Measurements from ENCODE around the gene ZNF776. TPM values are rescaled to one million over a fixed set of nuclear protein-coding genes. Genes with fewer than 3 reads are reported as not detected.
"Not testable (repeated sequence)": the region's sequence is repeated elsewhere in the genome, so short reads cannot be mapped to it uniquely, and the experiment has no call there.

The ZNF776 gene
- polyA plus RNA-seq, 4 donors = 3.1 to 22.1 (median 4.8) TPM

DNA sequence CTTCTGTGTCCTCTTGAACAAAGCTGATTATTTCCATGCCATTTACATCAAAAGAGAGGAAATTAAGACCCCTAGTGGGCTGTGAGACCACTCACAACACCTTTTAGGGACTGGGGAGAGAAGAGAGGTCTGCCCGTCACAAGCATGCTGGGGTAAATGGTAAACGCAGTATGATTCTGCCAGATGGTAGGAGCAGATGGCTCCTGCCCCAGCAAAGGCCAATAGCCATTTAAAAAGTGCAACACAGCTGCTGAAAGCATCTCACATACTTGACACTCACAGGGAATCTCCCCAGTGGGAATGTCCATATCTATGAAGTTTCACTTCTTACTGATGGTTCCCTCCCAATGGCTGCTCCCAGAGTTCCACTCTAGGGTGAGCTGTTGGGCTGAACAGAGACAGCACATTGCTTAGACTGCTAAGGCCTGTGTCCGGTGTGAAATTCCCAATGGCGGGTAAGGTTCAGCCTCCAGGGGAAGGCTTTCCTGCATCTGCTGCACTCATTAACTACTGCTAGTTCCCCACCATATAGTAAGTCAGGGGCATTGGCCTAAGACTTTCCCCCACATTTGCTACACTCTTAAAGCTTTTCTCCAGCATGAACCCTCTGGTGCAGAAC lies 26.6 kb upstream of the ZNF776 start:
- WGBS, 3 donors = 86 to 97% (median 94%) methylated on average over 4 of the region's 4 CpGs
- H3K4me3 ChIP-seq (ENCODE audit: low read depth in 1 of 3, low read length in 3 of 3) = no peak overlapping the region
- peaks cover 12 to 37% (median 23%) of the 10 kb centered on the region in 3 donors for H3K36me3 ChIP-seq (ENCODE audit: control insufficient read depth in 3 of 3, insufficient read depth in 2 of 3, low read depth in 1 of 3, low read length in 3 of 3)
- no peak overlapping the region for H3K27ac ChIP-seq (ENCODE audit: low read depth in 1 of 3, low read length in 2 of 3)
- peaks cover 8 to 72% of the 10 kb centered on the region in 2 donors for H3K9me3 ChIP-seq (ENCODE audit: control insufficient read depth in 2 of 2, insufficient read depth in 1 of 2, low read depth in 1 of 2, low read length in 1 of 2)
- DNase-seq (no peak), FAIRE-seq (no peak)
- H3K4me1 ChIP-seq (ENCODE audit: control insufficient read depth in 3 of 3, insufficient read depth in 2 of 3, low read depth in 1 of 3, low read length in 2 of 3) = no peaks in the 10 kb centered on the region
- H3K27me3 ChIP-seq (ENCODE audit: control insufficient read depth in 3 of 3, insufficient read depth in 3 of 3, low read length in 3 of 3) = no peaks in the 10 kb centered on the region

DNA sequence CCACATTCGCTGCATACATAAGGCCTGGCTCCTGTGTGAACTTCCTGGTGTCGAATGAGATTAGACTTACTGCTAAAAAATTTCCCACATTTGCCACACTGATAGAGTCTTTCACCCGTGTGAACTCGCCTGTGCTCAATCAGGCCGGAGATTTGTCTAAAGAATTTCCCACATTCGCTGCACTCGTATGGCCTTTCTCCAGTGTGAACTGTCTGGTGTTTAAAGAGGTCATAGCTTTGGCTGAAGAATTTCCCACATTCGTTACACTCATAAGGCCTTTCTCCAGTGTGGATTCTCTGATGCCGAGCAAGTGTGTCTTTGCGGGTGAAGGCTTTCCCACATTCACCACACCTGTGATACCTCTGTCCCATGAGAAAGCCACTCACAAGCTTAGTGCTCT lies 25.7 kb upstream of the ZNF776 start:
- WGBS, 3 donors = 96 to 98% (median 97%) methylated on average over 10 of the region's 10 CpGs
- H3K27me3 ChIP-seq (ENCODE audit: control insufficient read depth in 3 of 3, insufficient read depth in 3 of 3, low read length in 3 of 3) = no peaks in the 10 kb centered on the region
- no peak overlapping the region for H3K4me3 ChIP-seq (ENCODE audit: low read depth in 1 of 3, low read length in 3 of 3)
- no peak for DNase-seq
- no peak overlapping the region for H3K27ac ChIP-seq (ENCODE audit: low read depth in 1 of 3, low read length in 2 of 3)
- H3K9me3 ChIP-seq (ENCODE audit: control insufficient read depth in 2 of 2, insufficient read depth in 1 of 2, low read depth in 1 of 2, low read length in 1 of 2) = peaks cover 8 to 80% of the 10 kb centered on the region in 2 donors
- H3K4me1 ChIP-seq (ENCODE audit: control insufficient read depth in 3 of 3, insufficient read depth in 2 of 3, low read depth in 1 of 3, low read length in 2 of 3) = no peaks in the 10 kb centered on the region
- peaks cover 12 to 40% (median 23%) of the 10 kb centered on the region in 3 donors for H3K36me3 ChIP-seq (ENCODE audit: control insufficient read depth in 3 of 3, insufficient read depth in 2 of 3, low read depth in 1 of 3, low read length in 3 of 3)
- FAIRE-seq = no peak

DNA sequence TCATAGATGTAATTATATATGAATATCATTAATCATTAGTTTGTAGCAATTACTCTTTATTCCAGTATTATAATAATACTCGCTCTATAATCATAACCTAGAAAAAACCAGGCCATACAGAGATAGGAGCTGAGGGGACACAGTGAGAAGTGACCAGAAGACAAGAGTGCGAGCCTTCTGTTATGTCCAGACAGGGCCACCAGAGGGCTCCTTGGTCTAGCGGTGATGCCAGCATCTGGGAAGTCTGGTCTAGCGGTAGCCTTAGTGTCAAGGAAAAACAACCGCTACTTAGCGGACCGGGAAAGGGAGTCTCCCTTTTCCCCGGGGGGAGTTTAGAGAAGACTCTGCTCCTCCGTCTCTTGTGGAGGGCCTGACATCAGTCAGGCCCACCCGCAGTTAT lies 8.3 kb upstream of the ZNF776 start:
- not testable (repeated sequence) for H3K9me3 ChIP-seq (ENCODE audit: control insufficient read depth in 2 of 2, insufficient read depth in 1 of 2, low read depth in 1 of 2, low read length in 1 of 2); FAIRE-seq
- WGBS, 3 donors = 12 to 34% (median 26%) methylated on average over 10 of the region's 10 CpGs

DNA sequence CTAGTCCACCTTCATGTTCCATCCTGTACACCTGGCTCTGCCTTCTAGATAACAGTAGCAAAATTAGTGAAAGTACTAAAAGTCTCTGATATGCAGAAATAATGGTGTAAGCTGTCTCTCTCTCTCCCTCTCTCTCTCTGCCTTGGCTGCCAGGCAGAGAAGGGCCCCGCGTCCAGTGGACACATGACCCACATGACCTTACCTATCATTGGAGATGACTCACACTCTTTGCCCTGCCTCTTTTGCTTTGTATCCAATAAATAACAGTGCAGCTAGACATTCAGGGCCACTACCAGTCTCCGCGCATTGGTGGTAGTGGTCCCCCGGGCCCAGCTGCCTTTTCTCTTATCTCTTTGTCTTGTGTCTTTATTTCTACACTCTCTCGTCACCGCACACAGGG lies 7.8 kb upstream of the ZNF776 start:
- DNase-seq; H3K9me3 ChIP-seq (ENCODE audit: control insufficient read depth in 2 of 2, insufficient read depth in 1 of 2, low read depth in 1 of 2, low read length in 1 of 2); H3K27me3 ChIP-seq (ENCODE audit: control insufficient read depth in 3 of 3, insufficient read depth in 3 of 3, low read length in 3 of 3); H3K4me1 ChIP-seq (ENCODE audit: control insufficient read depth in 3 of 3, insufficient read depth in 2 of 3, low read depth in 1 of 3, low read length in 2 of 3); H3K27ac ChIP-seq (ENCODE audit: low read depth in 1 of 3, low read length in 2 of 3); H3K4me3 ChIP-seq (ENCODE audit: low read depth in 1 of 3, low read length in 3 of 3); H3K36me3 ChIP-seq (ENCODE audit: control insufficient read depth in 3 of 3, insufficient read depth in 2 of 3, low read depth in 1 of 3, low read length in 3 of 3); FAIRE-seq: not testable (repeated sequence)
- 91 to 96% (median 93%) methylated on average over 7 of the region's 7 CpGs for WGBS, 3 donors

More for the DNA sequence above, 8.3 kb upstream of the ZNF776 start:
- not testable (repeated sequence) for H3K4me3 ChIP-seq (ENCODE audit: low read depth in 1 of 3, low read length in 3 of 3); H3K27me3 ChIP-seq (ENCODE audit: control insufficient read depth in 3 of 3, insufficient read depth in 3 of 3, low read length in 3 of 3); H3K4me1 ChIP-seq (ENCODE audit: control insufficient read depth in 3 of 3, insufficient read depth in 2 of 3, low read depth in 1 of 3, low read length in 2 of 3); H3K36me3 ChIP-seq (ENCODE audit: control insufficient read depth in 3 of 3, insufficient read depth in 2 of 3, low read depth in 1 of 3, low read length in 3 of 3); H3K27ac ChIP-seq (ENCODE audit: low read depth in 1 of 3, low read length in 2 of 3)
- peak; percentile 20 to 52 for DNase-seq

DNA sequence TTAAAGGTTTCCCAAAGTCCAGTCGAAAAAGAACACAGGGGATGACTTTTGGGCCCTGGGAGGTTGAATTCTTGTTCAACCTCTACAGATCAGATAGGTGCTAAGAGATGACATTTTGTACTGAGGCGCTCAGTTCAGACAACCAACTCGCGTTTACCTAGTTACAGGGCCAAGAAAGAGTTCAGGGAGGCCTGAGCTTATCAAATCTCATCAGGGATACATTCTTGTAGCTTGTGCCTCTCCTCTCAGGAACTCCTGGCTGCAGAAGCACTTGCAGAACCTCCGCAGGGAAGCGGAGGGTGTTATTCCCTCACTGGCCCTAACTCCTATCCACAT lies 825 bp downstream of the ZNF776 start:
- H3K4me3 ChIP-seq (ENCODE audit: low read depth in 1 of 3, low read length in 3 of 3) = peak overlapping the region; percentile 89 to 92 (median 91)
- no peaks in the 10 kb centered on the region for H3K27me3 ChIP-seq (ENCODE audit: control insufficient read depth in 3 of 3, insufficient read depth in 3 of 3, low read length in 3 of 3)
- DNase-seq = no peak
- FAIRE-seq = no peak
- H3K9me3 ChIP-seq (ENCODE audit: control insufficient read depth in 2 of 2, insufficient read depth in 1 of 2, low read depth in 1 of 2, low read length in 1 of 2) = peaks cover 3 to 44% of the 10 kb centered on the region in 2 donors
- H3K27ac ChIP-seq (ENCODE audit: low read depth in 1 of 3, low read length in 2 of 3) = peak overlapping the region; percentile 73 to 95 (median 85)
- peaks cover 0 to 10% (median 0%) of the 10 kb centered on the region in 3 donors for H3K4me1 ChIP-seq (ENCODE audit: control insufficient read depth in 3 of 3, insufficient read depth in 2 of 3, low read depth in 1 of 3, low read length in 2 of 3)
- 41 to 51% (median 47%) methylated on average over 6 of the region's 6 CpGs for WGBS, 3 donors
- peaks cover 8 to 38% (median 30%) of the 10 kb centered on the region in 3 donors for H3K36me3 ChIP-seq (ENCODE audit: control insufficient read depth in 3 of 3, insufficient read depth in 2 of 3, low read depth in 1 of 3, low read length in 3 of 3)

DNA sequence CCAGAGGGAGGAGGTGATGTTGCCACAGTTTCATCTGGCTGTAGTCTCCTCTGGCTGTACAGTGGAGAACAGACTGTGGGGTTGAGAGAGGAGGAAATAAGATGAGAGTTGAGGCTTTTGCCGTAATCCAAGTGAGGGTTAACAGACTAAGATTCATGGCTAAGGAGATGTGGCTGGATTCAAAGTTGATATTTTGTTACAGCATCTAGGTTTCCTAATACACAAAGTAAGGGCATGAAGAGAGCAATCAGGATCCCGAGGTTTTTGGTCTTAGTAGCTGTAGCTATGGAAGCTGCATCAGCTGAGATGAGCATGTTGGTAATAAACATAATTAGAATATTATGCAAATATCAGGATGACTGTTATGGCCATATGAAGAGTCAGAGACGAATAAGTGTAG lies 1.4 kb downstream of the ZNF776 start:
- DNase-seq (no peak), FAIRE-seq (no peak)
- peak overlapping the region in 2 of 3 donors; percentile 89 to 92 for H3K4me3 ChIP-seq (ENCODE audit: low read depth in 1 of 3, low read length in 3 of 3)
- no peak overlapping the region for H3K27ac ChIP-seq (ENCODE audit: low read depth in 1 of 3, low read length in 2 of 3)
- H3K36me3 ChIP-seq (ENCODE audit: control insufficient read depth in 3 of 3, insufficient read depth in 2 of 3, low read depth in 1 of 3, low read length in 3 of 3) = peaks cover 14 to 44% (median 31%) of the 10 kb centered on the region in 3 donors
- no peaks in the 10 kb centered on the region for H3K27me3 ChIP-seq (ENCODE audit: control insufficient read depth in 3 of 3, insufficient read depth in 3 of 3, low read length in 3 of 3)
- peaks cover 0 to 10% (median 0%) of the 10 kb centered on the region in 3 donors for H3K4me1 ChIP-seq (ENCODE audit: control insufficient read depth in 3 of 3, insufficient read depth in 2 of 3, low read depth in 1 of 3, low read length in 2 of 3)
- WGBS, 3 donors = 94 to 99% (median 98%) methylated on average over 3 of the region's 3 CpGs
- H3K9me3 ChIP-seq (ENCODE audit: control insufficient read depth in 2 of 2, insufficient read depth in 1 of 2, low read depth in 1 of 2, low read length in 1 of 2) = peaks cover 3 to 49% of the 10 kb centered on the region in 2 donors

DNA sequence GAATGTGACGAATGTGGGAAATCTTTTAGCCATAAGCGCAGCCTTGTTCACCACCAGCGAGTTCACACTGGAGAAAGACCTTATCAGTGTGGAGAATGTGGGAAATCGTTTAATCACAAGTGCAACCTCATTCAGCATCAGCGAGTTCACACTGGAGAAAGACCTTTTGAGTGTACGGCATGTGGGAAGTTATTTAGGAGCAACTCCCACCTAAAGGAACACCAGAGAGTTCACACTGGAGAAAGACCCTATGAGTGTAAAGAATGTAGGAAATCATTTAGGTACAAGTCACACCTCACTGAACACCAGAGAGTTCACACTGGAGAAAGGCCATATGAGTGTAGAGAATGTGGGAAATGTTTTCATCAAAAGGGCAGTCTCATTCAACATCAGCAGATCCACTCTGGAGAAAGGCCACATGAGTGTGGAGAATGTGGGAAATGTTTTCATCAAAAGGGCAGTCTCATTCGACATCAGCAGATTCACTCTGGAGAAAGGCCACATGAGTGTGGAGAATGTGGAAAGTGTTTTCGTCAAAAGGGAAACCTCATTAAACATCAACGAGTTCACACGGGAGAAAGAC lies 7.6 kb downstream of the ZNF776 start:
- WGBS, 3 donors = 97 to 99% (median 98%) methylated on average over 10 of the region's 10 CpGs
- FAIRE-seq (no peak), DNase-seq (no peak)
- Histone ChIP-seq H3K4me3 (ENCODE audit: low read depth in 1 of 3, low read length in 3 of 3) (no peak overlapping the region), H3K27me3 (ENCODE audit: control insufficient read depth in 3 of 3, insufficient read depth in 3 of 3, low read length in 3 of 3) (no peaks in the 10 kb centered on the region), H3K36me3 (ENCODE audit: control insufficient read depth in 3 of 3, insufficient read depth in 2 of 3, low read depth in 1 of 3, low read length in 3 of 3) (peaks cover 28 to 69% (median 40%) of the 10 kb centered on the region in 3 donors), H3K27ac (ENCODE audit: low read depth in 1 of 3, low read length in 2 of 3) (no peak overlapping the region), H3K4me1 (ENCODE audit: control insufficient read depth in 3 of 3, insufficient read depth in 2 of 3, low read depth in 1 of 3, low read length in 2 of 3) (no peaks in the 10 kb centered on the region), H3K9me3 (ENCODE audit: control insufficient read depth in 2 of 2, insufficient read depth in 1 of 2, low read depth in 1 of 2, low read length in 1 of 2) (peaks cover 3 to 65% of the 10 kb centered on the region in 2 donors)

DNA sequence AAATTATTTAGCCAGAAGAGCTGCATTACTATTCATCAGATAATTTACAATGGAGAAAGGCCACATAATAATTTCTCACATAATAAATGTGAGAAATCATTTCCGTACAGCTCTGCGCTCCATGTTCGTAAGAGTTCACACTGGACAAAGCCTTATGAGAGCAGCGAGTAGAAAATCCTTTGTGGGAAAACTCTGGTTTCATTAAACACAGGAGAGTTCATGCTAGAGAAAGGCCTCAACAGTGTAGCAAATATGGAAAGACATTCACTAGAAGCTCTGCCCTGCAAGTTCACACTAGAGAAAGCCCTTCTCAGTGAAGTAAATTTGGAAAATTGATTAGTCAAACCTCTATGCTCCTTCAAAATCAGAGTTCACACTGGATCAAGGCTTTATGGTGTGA lies 8.4 kb downstream of the ZNF776 start:
- Histone ChIP-seq H3K27ac (ENCODE audit: low read depth in 1 of 3, low read length in 2 of 3) (no peak overlapping the region), H3K4me1 (ENCODE audit: control insufficient read depth in 3 of 3, insufficient read depth in 2 of 3, low read depth in 1 of 3, low read length in 2 of 3) (no peaks in the 10 kb centered on the region), H3K9me3 (ENCODE audit: control insufficient read depth in 2 of 2, insufficient read depth in 1 of 2, low read depth in 1 of 2, low read length in 1 of 2) (peaks cover 2 to 62% of the 10 kb centered on the region in 2 donors), H3K27me3 (ENCODE audit: control insufficient read depth in 3 of 3, insufficient read depth in 3 of 3, low read length in 3 of 3) (no peaks in the 10 kb centered on the region), H3K4me3 (ENCODE audit: low read depth in 1 of 3, low read length in 3 of 3) (no peak overlapping the region), H3K36me3 (ENCODE audit: control insufficient read depth in 3 of 3, insufficient read depth in 2 of 3, low read depth in 1 of 3, low read length in 3 of 3) (peaks cover 27 to 62% (median 46%) of the 10 kb centered on the region in 3 donors)
- FAIRE-seq (no peak), DNase-seq (no peak)
- 84 to 94% (median 86%) methylated on average over 4 of the region's 4 CpGs for whole genome bisulfite sequencing, 3 donors
